ENCODE data around the gene MYL1.

MYL1 gene

DNA sequence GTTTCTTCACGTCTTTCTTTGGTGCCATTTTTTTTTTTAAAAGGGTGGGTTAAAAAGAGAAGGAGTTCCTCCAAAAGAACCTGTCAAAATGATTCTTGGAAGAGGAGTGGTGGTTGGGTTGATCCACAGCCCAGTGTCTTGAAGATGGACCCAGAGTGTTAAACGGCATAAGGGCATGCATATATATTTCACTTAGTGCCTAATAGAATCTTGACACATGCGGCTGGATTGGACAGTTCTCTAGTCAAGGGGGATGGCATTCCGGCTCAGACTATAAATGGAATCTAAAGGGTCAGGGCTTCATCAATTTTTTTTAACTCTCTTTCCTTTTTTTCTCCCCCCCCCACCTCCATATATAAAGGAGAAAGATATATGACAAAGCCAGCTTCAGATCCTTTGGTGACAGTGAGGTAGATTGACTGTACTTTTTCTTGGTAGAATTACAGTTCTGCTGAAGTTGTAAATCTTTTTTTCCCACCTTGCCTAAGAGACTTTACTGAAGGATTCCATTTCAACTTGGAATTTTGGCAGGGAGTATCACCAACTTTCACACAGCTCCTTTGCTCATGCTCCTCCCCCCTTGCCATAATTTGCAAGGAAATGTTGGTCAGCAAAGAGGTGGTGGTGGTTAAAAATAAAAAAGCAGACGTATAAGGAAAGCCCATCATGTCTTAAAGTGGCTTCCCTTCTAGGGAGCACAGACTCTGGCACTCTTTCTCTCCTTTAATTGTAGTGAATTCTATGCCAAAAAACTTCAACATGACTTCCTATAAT lies at the start of gene MYL1:
MYL1 (minus strand) TSS at position 160 of the 774 bp plus-strand sequence; CDS start at position 28, 132 bp downstream.
- no peak for DNase-seq

DNA sequence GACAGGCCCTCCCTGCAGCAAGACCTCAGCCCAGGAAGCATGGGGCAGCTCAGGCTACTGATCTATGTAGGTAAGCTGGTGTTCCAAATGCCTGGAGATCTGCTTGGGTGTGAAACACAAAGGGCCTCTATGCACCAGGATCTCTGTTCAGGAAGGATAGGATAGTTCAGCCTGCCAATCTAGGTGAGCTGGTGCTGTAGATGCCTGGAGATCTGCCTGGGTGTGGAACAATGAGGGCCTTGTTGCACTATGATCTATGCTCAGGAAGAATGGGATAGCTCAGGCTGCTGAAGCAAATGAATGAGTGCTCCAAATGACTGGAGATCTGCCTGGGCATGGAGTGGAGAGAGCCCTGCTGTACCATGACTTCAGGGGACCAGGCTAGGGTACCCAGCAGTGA lies 48.9 kb upstream of the MYL1 start:
- no peak for DNase-seq

DNA sequence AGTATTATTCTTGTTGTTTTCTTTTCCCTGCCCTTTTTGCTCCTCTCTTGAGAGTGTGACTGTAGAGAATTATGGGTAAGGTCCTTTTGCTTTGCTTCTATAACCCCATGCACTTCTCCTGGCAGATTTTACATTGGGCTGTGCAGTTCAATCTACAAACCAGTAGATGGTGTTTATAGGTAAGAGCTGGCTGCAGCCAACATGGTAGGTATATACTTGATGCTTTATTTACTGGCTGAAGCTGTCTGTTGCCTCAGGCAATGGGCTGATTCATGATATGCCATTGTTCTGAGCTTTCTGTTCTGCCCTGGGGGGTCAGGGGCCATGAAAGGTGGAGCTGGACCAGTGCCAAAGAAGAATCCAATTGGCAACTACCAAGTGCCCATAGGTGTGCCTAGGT lies 48.3 kb upstream of the MYL1 start:
- no peak for DNase-seq

DNA sequence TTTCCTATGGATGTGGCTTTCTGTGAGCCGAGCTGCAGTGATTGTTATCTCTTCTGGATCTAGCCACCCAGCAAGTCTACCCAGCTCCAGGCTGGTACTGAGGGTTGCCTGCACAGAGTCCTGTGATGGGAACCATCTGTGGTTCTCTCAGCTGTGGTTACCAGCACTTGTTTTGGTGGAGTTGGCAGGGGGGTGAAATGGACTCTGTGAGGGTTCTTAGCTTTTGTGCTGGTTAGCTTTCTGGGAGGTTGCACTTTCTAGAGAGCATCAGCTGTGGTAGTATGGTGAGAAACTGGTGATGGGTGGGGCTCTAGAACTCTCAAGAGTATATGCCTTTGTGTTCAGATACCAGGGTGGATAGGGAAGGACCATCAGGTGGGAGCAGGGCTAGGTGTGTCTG lies 45.4 kb upstream of the MYL1 start:
- no peak for DNase-seq

DNA sequence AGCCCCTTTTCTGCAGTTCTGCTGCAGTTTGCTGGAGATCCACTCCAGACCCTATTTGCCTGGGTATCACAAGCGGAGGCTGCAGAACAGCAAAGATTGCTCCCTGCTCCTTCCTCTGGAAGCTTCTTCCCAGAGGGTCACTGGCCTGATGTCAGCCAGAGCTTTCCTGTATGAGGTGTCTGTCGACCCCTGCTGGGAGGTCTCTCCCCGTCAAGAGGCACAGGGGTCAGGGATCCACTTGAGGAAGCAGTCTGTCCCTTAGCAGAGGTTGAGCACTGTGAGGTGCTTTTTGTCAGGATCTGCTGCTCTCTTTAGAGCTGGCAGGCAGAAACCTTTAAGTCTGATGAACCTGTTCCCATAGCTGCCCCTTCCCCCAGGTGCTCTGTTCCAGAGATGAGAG lies 42.0 kb upstream of the MYL1 start:
- DNase-seq = no peak

DNA sequence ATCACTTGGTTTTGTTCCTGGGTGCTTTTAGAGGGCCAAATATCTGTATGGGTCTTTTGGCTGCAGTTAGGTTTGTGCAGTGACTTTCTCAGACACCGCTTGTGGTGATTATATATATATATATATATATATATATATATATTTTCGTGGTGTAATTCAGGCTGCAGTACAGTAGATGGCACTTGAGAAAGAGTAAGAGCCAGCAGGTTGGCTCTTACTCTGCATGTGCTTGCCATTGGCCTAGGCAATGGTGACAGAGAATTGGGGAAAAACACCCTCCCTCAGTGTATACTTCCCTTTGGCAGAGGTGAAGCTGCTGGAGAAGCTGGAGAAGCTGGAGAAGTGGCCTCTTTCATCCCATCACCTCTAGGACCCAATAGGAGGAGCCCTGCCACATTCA lies 22.2 kb upstream of the MYL1 start:
- DNase-seq = no peak

DNA sequence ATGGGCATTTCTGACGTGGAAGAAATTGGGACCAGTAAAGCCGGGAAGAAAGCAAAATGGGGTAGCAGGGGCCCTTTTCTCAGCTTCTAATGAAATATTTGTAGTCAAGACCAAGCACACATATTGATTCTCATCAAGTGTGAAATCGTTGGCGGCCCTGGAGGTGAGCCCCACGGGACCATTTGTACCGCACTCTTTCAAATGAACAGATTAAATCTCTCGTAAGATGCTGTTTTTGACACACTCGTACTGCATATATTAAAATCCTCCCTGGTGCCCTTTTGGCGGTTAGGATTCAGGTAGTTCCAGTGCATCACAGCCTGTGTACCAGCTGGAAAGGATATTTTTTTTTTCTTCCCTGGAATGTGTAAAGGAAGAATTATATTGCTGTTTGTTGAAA lies 9.9 kb upstream of the MYL1 start:
- no peak for DNase-seq

DNA sequence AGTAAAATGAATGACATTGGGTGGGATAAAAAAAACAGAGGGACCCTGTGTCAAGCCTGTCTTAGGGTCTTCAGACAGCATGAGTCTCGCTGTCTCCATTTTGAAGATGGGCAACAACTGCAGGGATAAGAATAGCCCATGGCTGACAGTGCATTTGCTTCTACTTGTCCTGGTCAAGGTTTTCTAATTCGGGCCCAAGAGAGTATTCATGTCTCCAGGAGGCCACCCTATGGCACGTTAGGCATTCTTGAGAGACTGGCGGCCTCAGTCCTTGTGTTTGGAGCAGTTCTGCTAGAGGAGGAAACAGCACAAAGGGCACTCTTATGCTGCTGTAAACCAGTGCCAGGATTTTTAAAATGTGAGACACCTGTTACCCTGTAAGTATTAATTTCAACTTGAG lies 9.5 kb upstream of the MYL1 start:
- DNase-seq = no peak

DNA sequence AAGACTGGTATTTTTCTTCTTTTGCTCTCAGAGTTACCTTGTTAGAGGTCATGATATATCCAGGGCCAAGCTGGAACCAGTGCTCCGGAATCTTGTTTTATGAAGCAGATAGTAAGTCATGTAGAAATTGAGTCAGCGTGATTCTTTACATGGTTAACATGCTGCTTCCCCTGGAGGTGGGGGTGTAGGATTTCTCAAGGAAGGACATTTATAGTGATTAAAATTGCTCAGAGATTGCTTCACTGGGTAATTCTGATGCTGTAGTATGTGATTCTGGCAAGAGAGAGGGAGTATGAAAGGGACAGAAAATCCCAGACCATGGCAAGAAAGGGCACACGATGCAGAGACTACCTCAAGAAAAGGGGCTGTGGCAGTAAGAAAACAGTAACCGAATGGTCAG lies 8.0 kb upstream of the MYL1 start:
- no peak for DNase-seq

DNA sequence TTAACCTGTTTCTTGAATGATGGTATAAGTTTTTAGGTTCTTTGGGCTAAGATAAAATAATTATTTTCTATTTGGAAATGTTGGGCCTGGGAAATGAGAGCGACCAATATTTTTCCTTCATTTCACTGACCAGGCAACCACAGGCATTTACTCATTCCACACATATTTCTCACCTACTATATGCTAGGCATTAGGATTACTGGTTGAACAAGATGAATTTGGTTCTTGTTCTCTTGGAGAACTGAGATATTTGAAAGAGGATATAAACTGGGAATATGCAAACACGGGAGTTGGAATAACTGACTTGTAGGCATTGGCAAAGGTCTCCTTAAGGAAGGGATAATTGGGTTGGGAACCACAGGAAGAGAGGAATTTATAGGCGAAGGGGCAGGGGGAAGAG lies 3.9 kb upstream of the MYL1 start:
- DNase-seq = no peak

DNA sequence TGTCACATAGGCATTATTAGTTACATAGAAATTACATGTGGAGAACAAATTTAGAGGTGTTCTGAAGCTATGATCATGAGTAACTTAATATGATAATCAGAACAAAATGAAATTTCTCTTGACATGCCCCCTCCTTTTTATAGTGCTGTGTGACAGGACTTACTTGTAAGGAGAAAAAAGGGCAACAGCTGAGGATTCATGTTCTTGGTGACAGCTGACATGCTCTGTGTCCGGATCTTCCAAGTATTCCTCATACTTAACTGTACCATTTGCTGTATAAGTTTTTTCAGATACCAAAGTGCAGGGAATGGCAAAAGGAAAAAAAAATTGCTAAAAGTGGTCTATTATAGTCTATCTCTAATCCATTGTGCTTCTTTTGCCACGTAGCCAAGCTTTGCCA lies 3.5 kb upstream of the MYL1 start:
- no peak for DNase-seq

DNA sequence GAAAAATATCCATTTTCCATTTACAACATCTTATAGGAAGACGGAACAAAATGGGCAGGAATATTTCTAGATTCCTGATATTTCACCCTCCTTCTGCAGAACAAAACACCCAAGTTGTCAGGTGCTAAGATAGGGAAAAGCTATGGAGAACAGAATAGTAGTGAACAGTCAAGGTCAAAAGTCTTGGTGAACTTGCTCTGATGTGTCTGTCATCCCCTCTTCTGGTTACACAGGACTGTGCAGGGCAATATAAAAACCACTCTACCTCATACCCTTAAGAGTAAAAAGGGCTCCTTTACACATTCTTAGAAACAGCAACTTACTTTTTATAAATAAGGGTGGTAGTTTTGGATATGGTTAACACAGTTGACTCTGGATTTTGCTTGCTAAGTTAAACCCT lies 4.4 kb downstream of the MYL1 start:
- DNase-seq = no peak

DNA sequence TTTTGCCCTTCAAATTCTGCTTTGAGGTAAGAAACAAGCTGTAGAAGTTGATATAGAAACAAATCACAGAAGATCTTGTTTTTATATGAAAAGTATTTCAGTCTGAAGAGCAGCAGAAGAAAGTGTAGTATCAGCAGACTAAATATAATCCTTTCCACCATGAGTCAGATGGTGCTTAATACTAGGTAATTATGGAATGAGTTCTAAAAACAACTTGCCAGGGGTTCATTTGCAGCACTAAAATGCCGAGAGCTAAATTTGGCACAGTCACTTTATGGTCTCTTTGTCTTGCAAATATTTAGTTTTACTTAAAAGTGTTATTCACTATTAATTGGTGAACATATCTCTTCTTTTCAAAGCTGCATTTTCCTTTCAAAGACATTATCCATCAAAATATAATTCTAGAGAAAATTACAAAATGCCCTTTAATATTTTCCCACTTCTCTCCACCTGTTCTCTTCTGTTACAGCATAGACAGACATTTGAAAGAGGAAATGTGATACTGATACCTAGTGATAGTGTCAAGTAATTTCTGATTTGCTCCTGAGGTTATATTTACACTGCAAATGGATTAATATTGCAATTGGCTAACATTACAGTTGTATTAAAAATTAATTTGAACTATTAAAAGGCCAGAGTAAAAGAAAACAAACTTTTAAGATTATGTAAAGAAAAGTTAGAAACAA lies 5.3 kb downstream of the MYL1 start:
- DNase-seq = no peak

DNA sequence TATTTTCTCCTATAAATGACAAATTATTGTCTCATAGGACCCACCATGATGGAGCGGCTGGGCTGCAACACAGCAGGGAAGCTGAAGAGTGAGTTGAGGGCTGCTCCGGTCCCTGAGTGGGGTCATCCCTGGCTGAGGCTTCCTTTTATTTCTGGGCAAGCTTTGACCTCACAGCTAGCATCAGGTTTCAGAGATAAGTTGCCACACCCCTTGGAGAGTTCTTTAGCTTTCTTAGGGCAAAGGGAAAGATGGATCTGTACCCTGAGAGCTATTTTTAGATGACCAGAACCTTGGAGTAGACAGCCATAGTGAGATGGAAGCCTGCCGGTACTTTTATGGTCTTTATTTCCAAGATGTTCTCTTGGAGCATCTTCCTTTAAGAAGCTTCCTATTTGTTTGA lies 11.5 kb downstream of the MYL1 start:
- DNase-seq = no peak

DNA sequence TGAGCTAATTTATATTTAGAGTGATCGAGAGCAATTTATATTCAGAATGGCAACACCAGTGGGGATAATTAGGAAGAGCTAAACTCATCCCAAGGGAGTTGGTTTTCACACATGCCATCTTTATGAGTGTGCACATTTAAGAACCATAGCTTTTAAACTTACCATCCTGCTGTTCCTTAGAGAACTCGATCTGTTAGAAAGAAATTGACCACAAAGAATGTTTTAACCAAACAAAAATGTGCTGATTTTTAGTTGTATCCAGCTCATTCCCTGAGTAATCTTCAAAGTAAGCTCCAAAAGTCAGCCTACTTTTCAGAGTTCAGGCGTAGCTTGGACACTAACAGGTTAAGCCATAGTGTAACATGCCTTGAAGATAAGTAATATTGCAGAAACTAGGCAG lies 12.6 kb downstream of the MYL1 start:
- no peak for DNase-seq

DNA sequence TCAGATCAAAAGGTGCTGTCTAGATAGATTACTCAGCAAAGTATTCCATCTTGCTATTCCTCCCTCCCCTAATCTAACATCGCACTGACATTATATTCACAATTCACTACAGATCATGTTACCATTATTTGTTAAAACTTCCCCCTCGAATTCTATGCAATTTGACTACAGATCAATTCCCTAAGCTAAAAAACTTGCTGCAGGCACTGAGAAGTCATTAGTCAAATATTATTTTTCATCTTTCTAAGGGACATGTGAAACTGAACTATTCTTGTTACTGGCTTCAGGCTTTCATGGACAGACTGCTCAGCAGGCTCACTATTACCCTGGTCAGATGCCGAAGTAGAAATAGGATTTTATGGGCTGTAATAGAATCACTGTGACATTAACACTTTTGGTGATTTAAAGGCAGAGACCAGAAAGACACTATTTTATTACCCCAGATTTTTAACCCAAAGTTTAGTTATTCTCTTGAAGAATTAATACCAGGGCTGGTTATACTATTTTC lies 15.1 kb downstream of the MYL1 start:
- DNase-seq = no peak

DNA sequence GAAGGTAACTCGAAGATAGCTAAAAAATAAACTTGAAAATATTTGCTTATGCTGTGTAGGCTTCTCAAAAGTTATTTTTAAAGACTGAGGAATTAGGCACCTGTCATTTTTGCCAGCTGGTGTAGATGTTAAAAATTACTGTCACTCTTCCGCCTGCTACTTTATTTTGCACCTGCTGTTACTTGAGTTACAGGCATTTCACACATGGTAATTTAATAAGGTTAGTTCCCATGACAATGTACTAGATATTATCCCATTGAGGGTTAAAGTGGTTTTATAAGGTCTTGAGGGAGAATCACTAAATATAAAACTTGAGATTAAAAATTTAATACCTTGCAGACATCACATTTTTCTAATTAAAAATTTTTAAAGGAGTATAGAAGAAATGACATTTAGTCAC lies 26.6 kb downstream of the MYL1 start:
- no peak for DNase-seq

DNA sequence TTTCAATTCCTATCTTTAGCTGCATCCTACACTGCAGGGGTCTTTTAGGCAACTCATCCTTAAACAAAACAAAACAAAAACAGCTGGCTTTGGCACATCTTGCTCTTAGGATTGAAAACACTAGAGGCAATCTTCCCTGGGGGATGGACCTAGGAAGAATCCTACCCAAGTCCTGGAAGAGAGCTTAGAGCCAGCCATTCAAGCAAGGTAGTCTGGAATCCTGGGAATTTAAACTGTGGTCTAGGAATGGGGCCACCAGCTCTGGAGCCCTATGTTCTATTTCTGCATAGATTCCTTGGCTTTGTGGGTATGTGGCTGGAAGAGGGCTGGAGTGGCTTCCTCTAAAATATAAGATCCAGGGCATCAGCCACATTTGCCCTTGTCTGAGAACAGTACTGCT lies 27.7 kb downstream of the MYL1 start:
- DNase-seq = no peak

DNA sequence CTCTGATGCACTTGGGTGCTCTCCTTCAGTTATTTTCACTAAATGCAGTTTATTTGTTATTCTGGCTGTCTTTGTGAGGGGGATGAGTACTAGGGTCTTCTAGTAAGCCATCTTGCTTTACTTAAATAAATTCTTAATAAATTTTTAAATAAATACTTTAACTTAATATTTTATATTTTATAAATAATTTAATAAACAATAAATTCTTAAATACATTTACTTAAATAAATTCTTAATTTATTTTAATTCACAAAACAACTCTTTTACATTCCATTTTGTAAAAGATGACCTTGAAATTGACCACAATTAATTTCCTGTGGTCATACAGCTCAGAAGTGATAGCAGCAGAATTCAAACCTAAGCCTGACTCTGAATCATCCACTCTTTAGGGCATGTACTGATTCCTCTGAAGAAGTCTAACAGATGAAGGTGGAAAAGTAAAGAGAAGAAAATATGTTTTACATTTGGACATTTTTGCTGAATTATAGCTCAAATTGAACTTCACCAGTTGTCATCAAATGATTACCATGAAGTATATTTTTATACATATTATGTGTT lies 28.8 kb downstream of the MYL1 start:
- DNase-seq = no peak

DNA sequence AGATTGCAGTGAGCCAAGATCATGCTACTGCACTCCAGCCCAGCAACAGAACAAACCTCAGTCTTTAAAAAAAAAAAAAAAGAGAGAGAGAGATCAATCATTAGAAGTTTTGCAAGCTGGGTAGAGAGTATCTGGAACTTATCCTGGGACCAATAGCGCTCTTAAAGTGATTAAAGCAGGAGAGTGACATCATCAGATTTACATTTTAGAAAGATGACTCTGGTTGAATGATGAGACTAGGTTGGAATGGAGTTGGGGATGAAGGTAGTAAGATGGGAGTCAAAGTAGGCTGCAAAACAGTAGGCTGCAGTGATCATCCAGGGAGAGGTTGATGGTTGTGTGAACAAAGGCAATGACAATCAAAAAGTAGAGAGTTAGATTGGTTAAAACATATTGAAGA lies 37.8 kb downstream of the MYL1 start:
- DNase-seq = no peak

DNA sequence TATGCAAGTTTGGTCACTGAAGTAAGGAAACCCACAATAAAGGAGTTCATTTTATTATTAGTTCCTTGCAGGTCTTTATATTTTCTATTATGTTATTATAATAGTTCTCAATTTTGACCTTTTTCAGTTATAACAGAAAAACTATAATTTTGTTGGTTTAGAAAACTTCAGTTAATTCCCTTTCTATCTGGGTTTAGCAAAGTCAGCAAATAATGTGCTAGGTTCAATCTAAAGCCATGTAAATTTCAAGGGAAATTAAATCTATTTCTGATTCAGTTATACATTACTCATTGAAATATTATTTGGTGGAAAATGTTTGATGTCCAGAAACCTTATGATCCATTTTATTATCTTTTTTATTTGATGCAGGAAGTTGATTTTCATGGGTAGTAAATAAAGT lies 43.7 kb downstream of the MYL1 start:
- no peak for DNase-seq

DNA sequence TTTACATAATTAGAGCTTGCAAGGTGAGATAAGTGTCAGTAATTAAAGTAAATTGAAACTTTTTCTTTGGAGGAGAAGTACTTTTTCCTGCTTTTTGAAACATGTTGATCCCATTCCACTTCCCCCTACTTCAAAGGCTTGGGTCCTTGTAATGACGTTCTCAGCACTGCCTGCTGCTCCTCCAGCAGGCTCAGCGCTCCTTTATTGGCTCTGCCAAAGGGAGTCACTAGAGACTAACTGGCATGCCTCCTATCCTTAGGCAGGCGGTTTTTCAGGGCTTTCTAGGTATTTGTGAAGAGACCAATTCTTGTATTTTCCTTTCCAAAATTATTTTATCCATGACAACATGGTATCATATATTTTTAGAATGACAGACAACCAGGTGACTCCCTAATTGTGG lies 45.8 kb downstream of the MYL1 start:
- DNase-seq = no peak

DNA sequence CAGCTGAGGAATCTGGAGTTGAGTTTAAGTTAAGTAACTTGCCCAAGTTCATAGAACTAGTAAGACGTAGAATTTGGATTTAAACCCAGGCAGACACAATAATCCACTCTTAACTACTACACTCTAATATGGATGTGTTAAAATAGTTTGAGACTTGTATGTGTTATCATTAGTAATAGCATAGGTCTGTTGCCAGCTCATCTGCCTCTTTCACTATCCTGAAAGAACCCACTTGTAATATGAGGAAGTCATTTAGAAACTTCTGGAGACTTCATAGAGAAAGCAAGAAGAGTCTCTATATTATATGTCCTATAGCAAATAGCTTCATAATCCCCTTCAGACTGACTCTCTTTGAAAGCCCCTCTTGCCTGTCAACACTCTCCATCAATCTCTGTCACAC lies 46.7 kb downstream of the MYL1 start:
- DNase-seq = no peak

DNA sequence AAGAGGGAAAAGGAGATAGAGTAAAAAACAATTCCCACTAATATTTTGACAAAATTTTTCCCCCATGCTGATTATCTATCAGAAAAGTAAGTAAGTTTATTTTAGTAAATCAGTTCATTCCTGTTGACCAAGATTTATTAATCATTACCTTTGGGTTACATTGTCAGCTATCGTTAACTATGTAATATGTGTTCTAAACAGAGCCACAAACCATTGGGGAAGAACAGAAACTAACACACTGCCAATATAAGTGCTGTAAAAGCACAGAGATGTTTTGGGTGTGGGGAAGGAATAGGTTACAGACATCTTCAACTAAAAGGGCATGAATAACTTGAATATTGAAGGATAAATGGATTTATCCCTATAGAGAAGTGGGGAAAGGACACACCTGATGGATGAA lies 47.3 kb downstream of the MYL1 start:
- DNase-seq = no peak

All from left hindlimb (tissue), 1 donor.